Measurements from ENCODE around the gene ELF3. TPM values are rescaled to one million over a fixed set of nuclear protein-coding genes. Genes with fewer than 3 reads are reported as not detected.
A peak's percentile ranks its signal among the peaks of the same experiment; 100 is the strongest.
"Not testable (repeated sequence)": the region's sequence is repeated elsewhere in the genome, so short reads cannot be mapped to it uniquely, and the experiment has no call there.

ELF3 gene
- total and polyA plus RNA-seq, 2 experiments from 2014 or later, result 12.3 to 19.5 TPM

DNA sequence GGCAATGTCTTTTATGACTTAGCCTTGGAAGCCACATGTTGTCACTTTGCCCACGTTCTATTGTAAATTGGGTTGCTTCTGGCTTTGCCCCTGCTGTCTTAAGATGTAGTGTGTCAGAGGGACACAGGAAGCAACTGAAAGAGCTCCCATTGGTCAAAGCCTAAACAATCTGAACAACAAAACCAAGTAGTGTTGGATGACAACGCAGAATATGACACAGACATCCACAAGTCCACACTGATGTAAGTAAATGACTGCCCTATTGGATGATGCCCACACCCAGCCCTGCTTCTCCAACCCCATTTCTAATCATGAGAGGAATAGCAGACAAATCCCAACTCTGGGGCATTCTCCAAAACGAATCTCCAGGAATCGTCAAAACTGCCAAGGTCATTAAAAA lies 50.7 kb downstream of the ELF3 start (continued):
- TF ChIP-seq, protein P1, sequence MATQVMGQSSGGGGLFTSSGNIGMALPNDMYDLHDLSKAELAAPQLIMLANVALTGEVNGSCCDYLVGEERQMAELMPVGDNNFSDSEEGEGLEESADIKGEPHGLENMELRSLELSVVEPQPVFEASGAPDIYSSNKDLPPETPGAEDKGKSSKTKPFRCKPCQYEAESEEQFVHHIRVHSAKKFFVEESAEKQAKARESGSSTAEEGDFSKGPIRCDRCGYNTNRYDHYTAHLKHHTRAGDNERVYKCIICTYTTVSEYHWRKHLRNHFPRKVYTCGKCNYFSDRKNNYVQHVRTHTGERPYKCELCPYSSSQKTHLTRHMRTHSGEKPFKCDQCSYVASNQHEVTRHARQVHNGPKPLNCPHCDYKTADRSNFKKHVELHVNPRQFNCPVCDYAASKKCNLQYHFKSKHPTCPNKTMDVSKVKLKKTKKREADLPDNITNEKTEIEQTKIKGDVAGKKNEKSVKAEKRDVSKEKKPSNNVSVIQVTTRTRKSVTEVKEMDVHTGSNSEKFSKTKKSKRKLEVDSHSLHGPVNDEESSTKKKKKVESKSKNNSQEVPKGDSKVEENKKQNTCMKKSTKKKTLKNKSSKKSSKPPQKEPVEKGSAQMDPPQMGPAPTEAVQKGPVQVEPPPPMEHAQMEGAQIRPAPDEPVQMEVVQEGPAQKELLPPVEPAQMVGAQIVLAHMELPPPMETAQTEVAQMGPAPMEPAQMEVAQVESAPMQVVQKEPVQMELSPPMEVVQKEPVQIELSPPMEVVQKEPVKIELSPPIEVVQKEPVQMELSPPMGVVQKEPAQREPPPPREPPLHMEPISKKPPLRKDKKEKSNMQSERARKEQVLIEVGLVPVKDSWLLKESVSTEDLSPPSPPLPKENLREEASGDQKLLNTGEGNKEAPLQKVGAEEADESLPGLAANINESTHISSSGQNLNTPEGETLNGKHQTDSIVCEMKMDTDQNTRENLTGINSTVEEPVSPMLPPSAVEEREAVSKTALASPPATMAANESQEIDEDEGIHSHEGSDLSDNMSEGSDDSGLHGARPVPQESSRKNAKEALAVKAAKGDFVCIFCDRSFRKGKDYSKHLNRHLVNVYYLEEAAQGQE (IDR thresholded peaks at IDR 0.05; ENCODE audit: unreplicated experiment), result no peak
- no peak for TF ChIP-seq CREB1 (CRISPR knock-in tag; IDR thresholded peaks at IDR 0.05; ENCODE audit: low read depth)
- TF ChIP-seq ZNF331 (CRISPR knock-in tag; IDR thresholded peaks at IDR 0.05; ENCODE audit: low read depth), result no peak
- TF ChIP-seq POLR2AphosphoS5 (IDR thresholded peaks at IDR 0.05; ENCODE audit: low read depth), result no peak
- TF ChIP-seq NANOG (IDR thresholded peaks at IDR 0.05; ENCODE audit: borderline replicate concordance), result no peak

DNA sequence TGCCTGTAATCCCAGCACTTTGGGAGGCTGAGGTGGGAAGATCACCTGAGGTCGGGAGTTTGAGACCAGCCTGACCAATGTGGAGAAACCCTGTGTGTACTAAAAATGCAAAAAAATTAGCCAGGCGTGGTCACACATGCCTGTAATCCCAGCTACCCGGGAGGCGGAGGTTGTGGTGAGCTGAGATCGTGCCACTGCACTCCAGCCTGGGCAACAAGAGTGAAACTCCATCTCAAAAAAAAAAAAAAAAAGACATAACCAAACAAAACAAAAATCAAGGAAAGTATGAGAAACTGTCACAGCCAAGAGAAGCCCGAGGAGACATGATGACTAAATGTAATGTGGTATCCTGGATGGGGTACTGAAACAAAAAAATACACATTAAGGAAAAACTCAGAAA lies 51.4 kb downstream of the ELF3 start:
- H3F3A ChIP-seq (replicated peaks; ENCODE audit: low read depth); H3K36me3 Mint-ChIP-seq (ENCODE audit: low read depth); H2AFZ ChIP-seq: not testable (repeated sequence)

DNA sequence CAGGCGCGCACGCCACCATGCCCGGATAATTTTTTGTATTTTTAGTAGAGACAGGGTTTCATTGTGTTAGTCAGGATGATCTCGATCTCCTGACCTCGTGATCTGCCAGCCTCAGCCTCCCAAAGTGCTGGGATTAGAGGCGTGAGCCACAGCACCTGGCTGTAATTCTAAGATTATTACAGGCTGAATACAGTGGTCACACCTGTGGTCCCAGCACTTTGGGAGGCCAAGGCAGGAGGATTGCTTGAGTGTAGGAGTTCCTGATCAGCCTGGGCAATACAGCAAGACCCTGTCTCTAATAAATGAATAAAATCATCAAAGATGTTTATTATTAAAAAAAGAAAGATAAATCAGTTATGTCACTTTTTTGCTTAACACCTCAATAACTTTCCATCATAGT lies 52.2 kb downstream of the ELF3 start:
- H3K9me3 Mint-ChIP-seq; H3K4me1 ChIP-seq (ENCODE audit: insufficient read depth); H3K36me3 Mint-ChIP-seq (ENCODE audit: low read depth); DNase-seq (ENCODE audit: low spot score); H2AFZ ChIP-seq; H3K79me2 ChIP-seq (replicated peaks; ENCODE audit: insufficient read depth); H4K20me1 ChIP-seq (replicated peaks; ENCODE audit: insufficient read depth); H3K27me3 Mint-ChIP-seq (ENCODE audit: insufficient read depth, low read depth, poor library complexity); H3K4me3 ChIP-seq; H3K4me3 Mint-ChIP-seq; H3K36me3 ChIP-seq (ENCODE audit: insufficient read depth); ATAC-seq; H3K4me2 ChIP-seq; H3K4me1 Mint-ChIP-seq; H3K9me2 ChIP-seq (ENCODE audit: insufficient read depth); H3F3A ChIP-seq (replicated peaks; ENCODE audit: low read depth); H3K27me3 ChIP-seq (ENCODE audit: insufficient read depth); H3K27ac ChIP-seq (ENCODE audit: low read depth); H3K27ac Mint-ChIP-seq: not testable (repeated sequence)

More for the DNA sequence above, 51.4 kb downstream of the ELF3 start:
- not testable (repeated sequence) for H3K27ac Mint-ChIP-seq; H3K4me3 ChIP-seq; H3K4me2 ChIP-seq; H3K4me3 Mint-ChIP-seq; ATAC-seq; H3K27me3 Mint-ChIP-seq (ENCODE audit: insufficient read depth, low read depth, poor library complexity); H3K4me1 ChIP-seq (ENCODE audit: insufficient read depth); H3K4me1 Mint-ChIP-seq; DNase-seq (ENCODE audit: low spot score); H3K27ac ChIP-seq (ENCODE audit: low read depth); H4K20me1 ChIP-seq (replicated peaks; ENCODE audit: insufficient read depth); H3K36me3 ChIP-seq (ENCODE audit: insufficient read depth); H3K9me2 ChIP-seq (ENCODE audit: insufficient read depth); H3K9me3 Mint-ChIP-seq; H3K79me2 ChIP-seq (replicated peaks; ENCODE audit: insufficient read depth); H3K27me3 ChIP-seq (ENCODE audit: insufficient read depth)

DNA sequence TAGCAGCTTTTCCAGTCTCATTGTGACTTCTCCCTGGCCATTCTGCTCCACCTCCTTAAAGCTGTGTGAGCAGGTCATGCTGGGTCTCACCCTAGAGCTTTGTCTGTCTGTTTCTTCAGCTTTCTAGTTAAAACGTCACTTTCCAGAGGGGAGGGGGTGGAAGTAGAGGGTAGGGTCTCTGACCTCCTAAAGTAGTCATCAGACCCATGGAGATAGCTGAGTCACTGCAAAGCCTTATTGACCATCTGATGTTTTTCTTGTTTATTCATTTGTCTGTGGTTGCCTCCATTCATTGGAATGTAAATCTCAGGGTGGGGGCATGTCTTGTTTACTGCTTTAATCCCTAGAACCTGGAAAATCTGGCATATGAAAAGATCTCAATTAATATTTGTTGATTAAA lies 52.7 kb downstream of the ELF3 start:
- Histone ChIP-seq H3K79me2 (replicated peaks; ENCODE audit: insufficient read depth) (no peaks in the 10 kb centered on the region), H3K4me1 (ENCODE audit: insufficient read depth) (peaks cover 5% of the 10 kb centered on the region), H3K4me2 (no peak overlapping the region), H3K4me3 (no peak overlapping the region), H3K9me2 (ENCODE audit: insufficient read depth) (no peaks in the 10 kb centered on the region), H3F3A (replicated peaks; ENCODE audit: low read depth) (no peaks in the 10 kb centered on the region), H2AFZ (peak overlapping the region; percentile 84; the same call in 1 of the 2 replicates), H3K27me3 (ENCODE audit: insufficient read depth) (no peaks in the 10 kb centered on the region), H3K27ac (ENCODE audit: low read depth) (0 out of 2 replicates have a peak overlapping the region, but pooled peaks have one; percentile 48), H4K20me1 (replicated peaks; ENCODE audit: insufficient read depth) (no peaks in the 10 kb centered on the region), H3K36me3 (ENCODE audit: insufficient read depth) (no peaks in the 10 kb centered on the region)
- peaks cover 4% of the 10 kb centered on the region for H3K27me3 Mint-ChIP-seq (ENCODE audit: insufficient read depth, low read depth, poor library complexity)
- peak overlapping the region; percentile 92 for H3K27ac Mint-ChIP-seq
- no peak overlapping the region for H3K4me3 Mint-ChIP-seq
- ATAC-seq, result peak; percentile 91
- H3K36me3 Mint-ChIP-seq (ENCODE audit: low read depth), result no peaks in the 10 kb centered on the region
- peaks cover 4% of the 10 kb centered on the region; the same call in 2 of the 3 replicates for H3K4me1 Mint-ChIP-seq
- no peaks in the 10 kb centered on the region for H3K9me3 Mint-ChIP-seq
- DNase-seq (ENCODE audit: low spot score), result peak; percentile 38
- TF ChIP-seq, protein P2, sequence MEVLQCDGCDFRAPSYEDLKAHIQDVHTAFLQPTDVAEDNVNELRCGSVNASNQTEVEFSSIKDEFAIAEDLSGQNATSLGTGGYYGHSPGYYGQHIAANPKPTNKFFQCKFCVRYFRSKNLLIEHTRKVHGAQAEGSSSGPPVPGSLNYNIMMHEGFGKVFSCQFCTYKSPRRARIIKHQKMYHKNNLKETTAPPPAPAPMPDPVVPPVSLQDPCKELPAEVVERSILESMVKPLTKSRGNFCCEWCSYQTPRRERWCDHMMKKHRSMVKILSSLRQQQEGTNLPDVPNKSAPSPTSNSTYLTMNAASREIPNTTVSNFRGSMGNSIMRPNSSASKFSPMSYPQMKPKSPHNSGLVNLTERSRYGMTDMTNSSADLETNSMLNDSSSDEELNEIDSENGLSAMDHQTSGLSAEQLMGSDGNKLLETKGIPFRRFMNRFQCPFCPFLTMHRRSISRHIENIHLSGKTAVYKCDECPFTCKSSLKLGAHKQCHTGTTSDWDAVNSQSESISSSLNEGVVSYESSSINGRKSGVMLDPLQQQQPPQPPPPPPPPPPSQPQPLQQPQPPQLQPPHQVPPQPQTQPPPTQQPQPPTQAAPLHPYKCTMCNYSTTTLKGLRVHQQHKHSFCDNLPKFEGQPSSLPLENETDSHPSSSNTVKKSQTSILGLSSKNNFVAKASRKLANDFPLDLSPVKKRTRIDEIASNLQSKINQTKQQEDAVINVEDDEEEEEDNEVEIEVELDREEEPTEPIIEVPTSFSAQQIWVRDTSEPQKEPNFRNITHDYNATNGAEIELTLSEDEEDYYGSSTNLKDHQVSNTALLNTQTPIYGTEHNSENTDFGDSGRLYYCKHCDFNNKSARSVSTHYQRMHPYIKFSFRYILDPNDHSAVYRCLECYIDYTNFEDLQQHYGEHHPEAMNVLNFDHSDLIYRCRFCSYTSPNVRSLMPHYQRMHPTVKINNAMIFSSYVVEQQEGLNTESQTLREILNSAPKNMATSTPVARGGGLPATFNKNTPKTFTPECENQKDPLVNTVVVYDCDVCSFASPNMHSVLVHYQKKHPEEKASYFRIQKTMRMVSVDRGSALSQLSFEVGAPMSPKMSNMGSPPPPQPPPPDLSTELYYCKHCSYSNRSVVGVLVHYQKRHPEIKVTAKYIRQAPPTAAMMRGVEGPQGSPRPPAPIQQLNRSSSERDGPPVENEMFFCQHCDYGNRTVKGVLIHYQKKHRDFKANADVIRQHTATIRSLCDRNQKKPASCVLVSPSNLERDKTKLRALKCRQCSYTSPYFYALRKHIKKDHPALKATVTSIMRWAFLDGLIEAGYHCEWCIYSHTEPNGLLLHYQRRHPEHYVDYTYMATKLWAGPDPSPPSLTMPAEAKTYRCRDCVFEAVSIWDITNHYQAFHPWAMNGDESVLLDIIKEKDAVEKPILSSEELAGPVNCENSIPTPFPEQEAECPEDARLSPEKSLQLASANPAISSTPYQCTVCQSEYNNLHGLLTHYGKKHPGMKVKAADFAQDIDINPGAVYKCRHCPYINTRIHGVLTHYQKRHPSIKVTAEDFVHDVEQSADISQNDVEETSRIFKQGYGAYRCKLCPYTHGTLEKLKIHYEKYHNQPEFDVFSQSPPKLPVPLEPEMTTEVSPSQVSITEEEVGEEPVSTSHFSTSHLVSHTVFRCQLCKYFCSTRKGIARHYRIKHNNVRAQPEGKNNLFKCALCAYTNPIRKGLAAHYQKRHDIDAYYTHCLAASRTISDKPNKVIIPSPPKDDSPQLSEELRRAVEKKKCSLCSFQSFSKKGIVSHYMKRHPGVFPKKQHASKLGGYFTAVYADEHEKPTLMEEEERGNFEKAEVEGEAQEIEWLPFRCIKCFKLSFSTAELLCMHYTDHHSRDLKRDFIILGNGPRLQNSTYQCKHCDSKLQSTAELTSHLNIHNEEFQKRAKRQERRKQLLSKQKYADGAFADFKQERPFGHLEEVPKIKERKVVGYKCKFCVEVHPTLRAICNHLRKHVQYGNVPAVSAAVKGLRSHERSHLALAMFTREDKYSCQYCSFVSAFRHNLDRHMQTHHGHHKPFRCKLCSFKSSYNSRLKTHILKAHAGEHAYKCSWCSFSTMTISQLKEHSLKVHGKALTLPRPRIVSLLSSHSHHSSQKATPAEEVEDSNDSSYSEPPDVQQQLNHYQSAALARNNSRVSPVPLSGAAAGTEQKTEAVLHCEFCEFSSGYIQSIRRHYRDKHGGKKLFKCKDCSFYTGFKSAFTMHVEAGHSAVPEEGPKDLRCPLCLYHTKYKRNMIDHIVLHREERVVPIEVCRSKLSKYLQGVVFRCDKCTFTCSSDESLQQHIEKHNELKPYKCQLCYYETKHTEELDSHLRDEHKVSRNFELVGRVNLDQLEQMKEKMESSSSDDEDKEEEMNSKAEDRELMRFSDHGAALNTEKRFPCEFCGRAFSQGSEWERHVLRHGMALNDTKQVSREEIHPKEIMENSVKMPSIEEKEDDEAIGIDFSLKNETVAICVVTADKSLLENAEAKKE (CRISPR knock-in tag; IDR thresholded peaks at IDR 0.05), result 0 out of 2 replicates have a peak, but pooled peaks have one; percentile 22
- peak; percentile 52 for TF ChIP-seq CREB1 (CRISPR knock-in tag; IDR thresholded peaks at IDR 0.05; ENCODE audit: low read depth)

Data from GM23338 (cell line).